HG03039 (cell line): ENCODE results near the gene RTP3.
"Not testable (repeated sequence)": the region's sequence is repeated elsewhere in the genome, so short reads cannot be mapped to it uniquely, and the experiment has no call there.

ENCODE experiments used
- ATAC-seq: cut with Tn5 transposase; IDR thresholded peaks from one replicate; pipeline ENCODE4 v1.9.1; 2021; ENCODE audit warnings: mild to moderate bottlenecking, moderate library complexity; ENCODE audit not compliant: unreplicated experiment

RTP3 gene

DNA sequence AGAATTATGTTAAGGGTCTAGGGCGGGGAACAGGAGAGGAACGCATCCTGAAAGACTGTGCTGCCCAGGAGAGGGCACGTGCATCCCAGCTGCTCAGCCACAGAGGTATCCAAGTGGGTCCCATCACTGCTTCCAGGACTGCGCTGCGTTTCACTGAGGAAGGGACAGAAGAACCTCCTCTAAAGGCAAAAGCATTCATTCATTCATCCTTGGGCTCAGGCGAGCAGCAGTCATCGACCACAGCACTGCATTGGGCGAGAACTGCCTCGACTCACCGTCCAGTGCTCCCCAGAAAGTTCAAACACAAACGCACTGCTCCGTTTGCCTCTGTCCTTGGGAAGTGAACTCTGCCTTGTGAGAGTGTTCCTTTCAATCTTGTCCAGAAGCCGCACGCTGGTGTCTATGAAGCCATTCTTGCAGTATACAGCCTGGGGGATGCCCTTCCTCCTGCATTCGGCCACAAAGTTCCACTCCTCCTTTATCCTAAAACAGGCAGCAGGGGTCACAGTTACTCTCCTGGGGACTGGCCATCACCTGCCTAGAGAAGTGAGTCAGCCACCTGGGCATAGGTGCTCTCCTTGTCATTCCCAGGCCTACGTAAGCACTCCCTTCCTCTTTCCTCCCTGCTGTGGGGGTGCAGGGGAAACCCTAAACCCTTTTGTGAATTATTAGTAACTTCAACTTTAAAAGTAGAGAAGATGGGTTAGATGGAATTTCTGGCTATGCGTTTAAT lies 47.2 kb downstream of the RTP3 start:
- no peak for ATAC-seq

DNA sequence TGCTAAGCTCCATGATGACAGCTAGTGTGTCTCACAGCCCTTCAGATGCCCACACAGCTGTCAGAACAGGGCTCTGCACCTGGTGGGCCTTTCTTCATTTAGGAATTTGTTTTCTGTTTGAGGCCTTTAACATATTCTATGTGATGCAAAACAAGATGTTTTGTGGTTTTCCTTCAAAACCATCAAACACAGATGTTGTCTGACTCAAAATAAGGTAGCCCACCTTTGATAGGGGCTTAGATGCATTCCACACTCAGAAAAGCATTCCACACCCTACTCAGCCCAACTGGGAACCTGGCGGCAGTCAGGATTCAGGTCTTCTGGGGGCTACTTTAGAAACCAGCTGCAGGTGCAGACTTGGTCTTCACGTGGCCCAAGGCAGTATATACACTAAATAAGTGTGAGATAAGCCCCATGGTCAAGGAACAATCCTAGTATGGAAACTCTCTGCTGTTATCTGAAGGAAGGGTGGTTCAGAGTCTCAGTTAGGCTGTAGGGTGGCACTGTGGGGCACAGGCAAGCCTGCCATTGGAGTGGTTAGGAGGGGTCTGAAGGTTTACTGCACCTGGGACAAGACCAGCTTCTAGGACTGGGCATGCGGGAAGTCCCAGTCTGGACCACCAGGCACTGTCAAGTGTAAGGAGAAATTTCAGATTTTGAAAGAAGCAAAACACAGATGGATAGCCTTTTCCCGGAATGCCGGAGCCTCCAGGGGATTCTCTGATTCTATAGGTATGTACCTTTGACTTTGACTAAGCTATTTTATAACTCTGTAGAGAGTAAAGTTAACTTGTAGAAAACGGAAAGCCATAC lies 48.2 kb downstream of the RTP3 start:
- no peak for ATAC-seq

DNA sequence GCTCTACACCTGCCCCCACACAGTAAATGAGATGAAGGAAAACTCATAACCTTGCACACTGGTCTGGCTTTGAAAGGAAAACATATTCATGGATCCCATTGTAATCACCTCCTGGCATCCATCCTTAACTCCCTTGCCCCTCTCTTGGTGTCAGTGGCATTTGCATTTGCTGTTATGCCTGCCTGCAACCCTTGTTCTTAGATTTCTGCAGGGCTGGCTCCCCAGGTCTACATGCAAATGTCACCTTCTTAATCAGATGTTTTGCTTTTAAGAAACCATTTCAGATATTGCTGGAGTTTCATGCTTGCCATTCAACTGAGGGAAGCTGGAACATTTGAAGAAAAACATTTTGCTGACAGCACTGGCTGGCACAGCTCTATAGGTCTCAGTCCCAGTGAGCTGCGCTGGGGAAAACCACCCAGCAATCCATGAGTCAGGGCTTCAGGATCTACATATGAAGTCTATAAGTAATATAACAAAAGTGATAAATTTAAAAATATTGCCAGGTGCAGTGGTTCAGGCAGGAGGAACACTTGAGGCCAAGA lies 49.2 kb downstream of the RTP3 start:
- no peak for ATAC-seq

DNA sequence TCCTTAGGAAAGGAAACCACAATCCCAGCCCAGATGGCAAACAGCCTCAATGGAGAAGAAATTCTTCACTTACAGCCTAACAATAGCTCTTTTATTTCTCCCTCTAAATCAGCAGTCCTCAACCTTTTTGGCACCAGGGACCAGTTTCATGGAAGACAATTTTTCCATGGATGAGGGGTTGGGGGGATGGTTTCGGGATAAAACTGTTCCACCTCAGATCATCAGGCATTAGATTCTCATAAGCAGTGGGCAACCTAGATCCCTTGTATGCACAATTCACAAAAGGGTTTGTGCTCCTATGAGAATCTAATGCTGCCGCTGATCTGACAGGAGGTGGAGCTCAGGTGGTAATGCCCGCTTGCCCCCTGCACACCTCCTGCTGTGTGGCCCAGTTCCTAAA lies 50.8 kb downstream of the RTP3 start:
- ATAC-seq: not testable (repeated sequence)

DNA sequence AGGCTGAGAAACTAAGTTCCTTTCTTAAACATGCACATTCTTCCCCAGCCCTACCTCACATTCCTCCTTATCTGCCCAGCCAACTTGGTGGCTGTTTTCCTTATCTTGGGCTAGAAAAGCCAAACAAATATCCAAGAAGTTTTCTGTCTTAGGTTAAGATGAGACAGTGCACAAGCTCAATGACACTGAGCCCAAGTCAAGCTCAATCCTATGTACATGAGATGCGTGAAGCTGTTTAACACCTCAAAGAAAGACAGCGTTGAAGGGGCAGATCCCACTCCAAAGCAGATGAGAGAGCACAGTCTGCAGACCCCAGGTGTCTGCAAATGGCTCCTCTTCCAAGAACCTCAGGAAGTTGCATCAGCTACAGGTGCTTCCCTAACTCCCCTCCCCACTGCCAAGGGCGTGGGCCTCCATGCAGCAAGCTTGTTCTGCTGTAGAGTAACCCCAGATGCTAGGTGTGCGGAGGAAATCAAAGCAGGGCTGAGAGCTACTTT lies 51.7 kb downstream of the RTP3 start:
- no peak for ATAC-seq

DNA sequence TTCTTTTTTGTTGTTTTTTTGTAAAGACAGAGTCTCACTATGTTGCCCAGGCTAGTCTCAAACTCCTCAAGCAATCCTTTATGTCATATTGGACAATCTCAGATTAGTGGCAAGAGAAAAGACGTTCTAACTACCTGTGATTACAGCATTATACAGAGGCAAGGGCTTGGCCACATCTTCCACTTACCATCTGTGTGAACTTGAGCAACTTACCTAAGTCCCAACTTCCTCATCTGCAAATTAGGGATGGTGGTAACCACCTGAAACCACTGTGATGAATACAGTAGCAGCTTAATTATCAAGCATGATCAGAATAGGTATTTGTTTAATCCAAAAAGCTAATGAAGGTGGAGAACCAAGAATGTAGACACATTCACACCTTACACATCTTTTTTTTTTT lies 52.2 kb downstream of the RTP3 start:
- ATAC-seq: no peak
